Activated CD4-positive, alpha-beta T cell treated with anti-CD3 and anti-CD28 coated beads for 36 hours (primary cell): ENCODE measurements around the gene MRPS18A. TPM values are rescaled to one million over a fixed set of nuclear protein-coding genes. Genes with fewer than 3 reads are reported as not detected.

Experiments
- ATAC-seq: fragments of 200-7000 bp; cut with Tn5 transposase; one replicate; pipeline ENCODE4 v1.10.0; 2021; ENCODE audit warnings: mild to moderate bottlenecking, moderate library complexity
- CTCF ChIA-PET: fragments of 350-600 bp; sonication (Branson Sonifier 250); formaldehyde crosslinking; loops from one replicate; lab custom pipeline; 2021; ENCODE audit warnings: antibody characterized with exemption; lab: Charles Lee
- POLR2A ChIA-PET: fragments of 350-600 bp; sonication (Branson Sonifier 250); formaldehyde crosslinking; loops from one replicate; lab custom pipeline; 2021; ENCODE audit warnings: antibody characterized with exemption, inconsistent platforms; lab: Charles Lee
- DNase-seq: peaks from one replicate; pipeline ENCODE4 v3.0.0-alpha.2; 2020
- H3K27ac Mint-ChIP-seq: one replicate; pipeline ENCODE4 v1.8.0; 2021; ENCODE audit warnings: mixed read lengths
- H3K27me3 Mint-ChIP-seq: one replicate; pipeline ENCODE4 v1.8.0; 2021; ENCODE audit warnings: mixed read lengths
- H3K36me3 Mint-ChIP-seq: one replicate; pipeline ENCODE4 v1.8.0; 2021; ENCODE audit warnings: low read depth, mixed read lengths
- H3K4me1 Mint-ChIP-seq: one replicate; pipeline ENCODE4 v1.8.0; 2021; ENCODE audit warnings: mixed read lengths
- H3K4me3 Mint-ChIP-seq: one replicate; pipeline ENCODE4 v1.8.0; 2021; ENCODE audit warnings: mild to moderate bottlenecking, moderate library complexity, mixed read lengths
- H3K9me3 Mint-ChIP-seq: one replicate; pipeline ENCODE4 v1.8.0; 2021; ENCODE audit warnings: low read depth, mixed read lengths
- intact Hi-C, 2 experiments: fragments of 100-400 bp; cut with DNase I in 1 of 2; cut with micrococcal nuclease in 1 of 2; formaldehyde crosslinking; loops; one replicate each; pipeline versions ENCODE4 v1.14.2 to v1.15.1; 2022 to 2024; cut with DNase I, micrococcal nuclease
- total RNA-seq, 2 experiments: library from RNA; stranded (reverse); gene quantifications; one replicate each; pipeline ENCODE4 v1.2.3, GENCODE V29; 2021

MRPS18A gene
- total RNA-seq, 2 experiments from 2014 or later: 54.0 to 68.7 TPM

- Mint-ChIP-seq H3K27me3 (no peaks in the 10 kb centered on the region), H3K9me3 (no peaks in the 10 kb centered on the region), H3K4me1 (no peaks in the 10 kb centered on the region), H3K4me3 (no peak overlapping the region), H3K36me3 (peaks cover 23% of the 10 kb centered on the region), H3K27ac (no peak overlapping the region)
- intact Hi-C loops: no loop called here
- no peak for DNase-seq
- CTCF ChIA-PET: interaction anchor here (1.6 to 1.7 kb wide), 2 partner anchors 10 to 401 kb away, joined by 6 to 10 read pairs; no protein-coding TSS in a partner anchor
- POLR2A ChIA-PET: no interaction called here
- no peak for ATAC-seq
These were observed 9.8 kb downstream of the MRPS18A start for GRCh38 chr6:43677759-43678158.

GRCh38 chr6:43676962-43677606 is 10.5 kb downstream of the MRPS18A start:
- H3K27ac Mint-ChIP-seq: no peak overlapping the region
- no peaks in the 10 kb centered on the region for H3K4me1 Mint-ChIP-seq
- peaks cover 23% of the 10 kb centered on the region for H3K36me3 Mint-ChIP-seq
- ChIA-PET CTCF (interaction anchor here (1.6 to 1.7 kb wide), 2 partner anchors 9 to 402 kb away, joined by 6 to 10 read pairs; no protein-coding TSS in a partner anchor), POLR2A (no interaction called here)
- ATAC-seq (no peak), DNase-seq (no peak)
- no peaks in the 10 kb centered on the region for H3K9me3 Mint-ChIP-seq
- no peak overlapping the region for H3K4me3 Mint-ChIP-seq
- H3K27me3 Mint-ChIP-seq: no peaks in the 10 kb centered on the region
- intact Hi-C loops: no loop called here

DNA sequence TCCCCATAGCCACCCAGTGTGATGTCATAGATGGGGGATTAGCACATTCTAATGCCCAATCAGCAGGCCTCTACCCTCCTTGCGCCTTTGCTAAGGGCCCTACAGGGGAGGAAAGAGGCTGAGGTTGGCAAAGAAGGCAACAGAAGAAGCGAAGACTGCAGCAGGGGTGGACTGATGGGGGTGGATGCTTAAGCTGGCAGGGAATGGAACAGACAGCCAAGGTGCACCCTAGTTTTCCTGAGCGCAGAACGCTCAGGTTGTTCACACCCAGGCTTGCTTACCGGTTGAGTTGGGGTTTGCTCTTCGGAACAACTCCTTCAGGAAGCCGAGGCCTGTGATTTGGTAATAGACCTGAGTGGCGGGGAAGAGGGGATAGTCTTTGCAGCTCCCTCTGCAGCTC is 12.7 kb downstream of the MRPS18A start:
- Mint-ChIP-seq H3K36me3 (peaks cover 30% of the 10 kb centered on the region), H3K4me3 (no peak overlapping the region), H3K27me3 (no peaks in the 10 kb centered on the region), H3K27ac (peak overlapping the region; percentile 6), H3K9me3 (no peaks in the 10 kb centered on the region), H3K4me1 (peaks cover 11% of the 10 kb centered on the region)
- ChIA-PET CTCF (interaction anchor here (0.6 to 1.2 kb wide), 2 partner anchors 13 to 92 kb away, joined by 3 to 4 read pairs; no protein-coding TSS in a partner anchor), POLR2A (no interaction called here)
- ATAC-seq (no peak), DNase-seq (no peak)
- intact Hi-C loops: no loop called here

- DNase-seq (no peak), ATAC-seq (no peak)
- peaks cover 30% of the 10 kb centered on the region for H3K36me3 Mint-ChIP-seq
- ChIA-PET CTCF (no interaction called here), POLR2A (no interaction called here)
- H3K9me3 Mint-ChIP-seq: no peaks in the 10 kb centered on the region
- no peak overlapping the region for H3K27ac Mint-ChIP-seq
- no peak overlapping the region for H3K4me3 Mint-ChIP-seq
- H3K27me3 Mint-ChIP-seq: no peaks in the 10 kb centered on the region
- peaks cover 18% of the 10 kb centered on the region for H3K4me1 Mint-ChIP-seq
- intact Hi-C loops: no loop called here
These were observed 13.3 kb downstream of the MRPS18A start for GRCh38 chr6:43674291-43674690.

DNA sequence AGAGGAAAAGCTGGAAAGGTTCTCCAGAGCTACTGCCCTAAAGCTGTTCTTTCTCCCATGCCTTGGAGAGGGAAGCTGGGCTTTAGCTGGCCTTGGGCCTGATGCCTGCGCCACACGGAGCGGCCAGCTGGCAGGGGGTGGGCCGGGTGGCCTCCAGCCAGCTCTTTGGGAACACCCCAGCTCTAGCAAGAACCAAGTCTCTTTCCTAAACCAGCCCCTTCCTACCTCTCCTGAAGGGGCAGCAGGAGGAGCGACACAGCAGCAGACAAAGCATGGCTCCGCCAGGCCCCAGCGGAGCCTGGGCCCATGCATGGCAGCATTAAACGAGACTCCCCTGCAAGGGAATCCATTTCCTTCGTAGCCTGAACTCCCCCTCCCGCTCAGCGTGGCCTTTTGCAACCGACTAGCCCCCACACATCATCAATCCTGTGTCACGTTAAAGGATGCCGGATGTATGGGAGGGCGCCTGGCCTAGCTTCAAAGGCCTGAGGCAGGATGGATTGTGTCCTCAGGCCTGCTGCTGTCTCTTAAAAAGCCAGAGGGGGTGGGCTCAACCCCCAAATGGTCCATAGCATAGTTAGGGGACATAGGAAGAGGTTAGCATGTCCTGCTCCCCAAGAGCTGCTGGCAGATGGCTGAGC is 14.0 kb downstream of the MRPS18A start:
- intact Hi-C loops: no loop called here
- H3K9me3 Mint-ChIP-seq: no peaks in the 10 kb centered on the region
- ATAC-seq (no peak), DNase-seq (no peak)
- peaks cover 24% of the 10 kb centered on the region for H3K4me1 Mint-ChIP-seq
- no peak overlapping the region for H3K27ac Mint-ChIP-seq
- H3K4me3 Mint-ChIP-seq: no peak overlapping the region
- POLR2A ChIA-PET: interaction anchor here (0.6 kb wide), 1 partner anchor 10 kb away, joined by 3 read pairs; no protein-coding TSS in a partner anchor
- no peaks in the 10 kb centered on the region for H3K27me3 Mint-ChIP-seq
- CTCF ChIA-PET: interaction anchor here (0.7 kb wide), 1 partner anchor 55 kb away, joined by 4 read pairs; no protein-coding TSS in a partner anchor
- H3K36me3 Mint-ChIP-seq: peaks cover 30% of the 10 kb centered on the region

- peak overlapping the region; percentile 11 for H3K27ac Mint-ChIP-seq
- CTCF ChIA-PET: interaction anchor here (0.6 to 1.1 kb wide), 4 partner anchors 35 to 1722 kb away, joined by 3 to 5 read pairs (median 3); no protein-coding TSS in a partner anchor
- peaks cover 23% of the 10 kb centered on the region for H3K36me3 Mint-ChIP-seq
- H3K9me3 Mint-ChIP-seq: no peaks in the 10 kb centered on the region
- ATAC-seq: no peak
- H3K27me3 Mint-ChIP-seq: no peaks in the 10 kb centered on the region
- POLR2A ChIA-PET: no interaction called here
- no peak for DNase-seq
- H3K4me3 Mint-ChIP-seq: no peak overlapping the region
- H3K4me1 Mint-ChIP-seq: peaks cover 40% of the 10 kb centered on the region
- intact Hi-C loops: no loop called here
These were observed 15.5 kb downstream of the MRPS18A start for GRCh38 chr6:43671801-43672690.

GRCh38 chr6:43671011-43671800 is 16.4 kb downstream of the MRPS18A start:
- Mint-ChIP-seq H3K4me1 (peaks cover 41% of the 10 kb centered on the region), H3K9me3 (no peaks in the 10 kb centered on the region), H3K4me3 (no peak overlapping the region), H3K27me3 (no peaks in the 10 kb centered on the region), H3K36me3 (peaks cover 23% of the 10 kb centered on the region), H3K27ac (peak overlapping the region; percentile 68)
- no peak for ATAC-seq
- POLR2A ChIA-PET: no interaction called here
- intact Hi-C loops: no loop called here
- CTCF ChIA-PET: interaction anchor here (0.6 to 5.7 kb wide), 5 partner anchors 10 to 1721 kb away, joined by 3 to 39 read pairs (median 4); partner anchors contain the start of gene MRPS18A
- no peak for DNase-seq

GRCh38 chr6:43670623-43670986 is 17.0 kb downstream of the MRPS18A start:
- Mint-ChIP-seq H3K27me3 (no peaks in the 10 kb centered on the region), H3K4me3 (no peak overlapping the region), H3K4me1 (peaks cover 41% of the 10 kb centered on the region), H3K27ac (peak overlapping the region; percentile 76), H3K9me3 (no peaks in the 10 kb centered on the region), H3K36me3 (peaks cover 20% of the 10 kb centered on the region)
- POLR2A ChIA-PET: interaction anchor here (0.6 to 1.4 kb wide), 2 partner anchors 39 to 41 kb away, joined by 4 to 6 read pairs; partner anchors contain the start of gene GTPBP2
- CTCF ChIA-PET: interaction anchor here (0.5 to 5.7 kb wide), 11 partner anchors 9 to 408 kb away, joined by 3 to 39 read pairs (median 4); partner anchors contain the start of gene MRPS18A
- DNase-seq (no peak), ATAC-seq (no peak)
- intact Hi-C loops: no loop called here

DNA sequence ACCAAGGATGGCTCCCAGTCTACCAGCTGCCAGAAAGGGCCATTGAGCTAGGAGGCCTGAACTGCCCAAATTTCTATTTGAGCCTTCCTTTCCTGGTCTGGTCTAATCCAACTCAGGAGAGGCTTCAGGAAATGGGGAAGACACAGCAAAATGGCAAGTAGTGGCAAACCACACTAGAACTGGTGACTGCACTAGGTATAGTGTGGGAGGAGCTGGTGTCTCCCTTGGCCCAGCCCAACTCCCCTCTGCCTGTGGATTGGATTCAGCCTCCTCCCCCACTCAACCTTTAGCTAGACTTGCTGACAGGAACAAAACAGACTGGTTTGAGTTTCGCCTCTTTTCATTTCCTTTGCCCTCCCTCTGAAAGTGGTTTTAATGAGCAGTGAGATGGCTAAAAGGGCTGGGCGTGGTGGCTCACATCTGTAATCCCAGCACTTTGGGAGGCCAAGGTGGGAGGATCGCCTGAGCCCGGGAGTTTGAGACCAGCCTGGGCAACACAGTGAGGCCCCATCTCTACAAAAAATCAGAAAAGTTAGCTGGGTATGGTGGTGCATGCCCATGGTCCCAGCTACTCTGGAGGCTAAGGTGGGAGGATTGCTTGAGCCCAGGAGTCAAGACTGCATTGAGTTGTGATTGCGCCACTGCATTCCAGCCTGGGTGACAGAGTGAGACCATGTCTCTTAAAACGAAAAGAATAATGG is 17.5 kb downstream of the MRPS18A start:
- DNase-seq (peak; percentile 72), ATAC-seq (peak; percentile 79)
- CTCF ChIA-PET: interaction anchor here (0.5 to 5.7 kb wide), 12 partner anchors 8 to 409 kb away, joined by 3 to 39 read pairs (median 4); partner anchors contain the start of gene MRPS18A
- POLR2A ChIA-PET: interaction anchor here (0.6 to 1.4 kb wide), 2 partner anchors 40 to 41 kb away, joined by 4 to 6 read pairs; partner anchors contain the start of gene GTPBP2
- peaks cover 20% of the 10 kb centered on the region for H3K36me3 Mint-ChIP-seq
- peaks cover 41% of the 10 kb centered on the region for H3K4me1 Mint-ChIP-seq
- no peaks in the 10 kb centered on the region for H3K27me3 Mint-ChIP-seq
- H3K9me3 Mint-ChIP-seq: no peaks in the 10 kb centered on the region
- peak overlapping the region; percentile 76 for H3K27ac Mint-ChIP-seq
- intact Hi-C loops: loop anchor here in 1 of 2 experiments (5.0 kb wide), 1 partner anchor 102 kb away; the partner anchor contains the start of gene VEGFA
- no peak overlapping the region for H3K4me3 Mint-ChIP-seq
